ENCODE results near the gene CXCL12. TPM values are rescaled to one million over a fixed set of nuclear protein-coding genes. Genes with fewer than 3 reads are reported as not detected.

CXCL12 gene
- total RNA-seq, 2 donors from 2014 or later = 17.5 to 56.2 TPM

GRCh38 chr10:44379907-44380306 lies 5.0 kb downstream of the CXCL12 start:
- H3K4me1 ChIP-seq = no peaks in the 10 kb centered on the region
- intact Hi-C loops (cut with DNase I) = loop anchor here (10.0 kb wide), 1 partner anchor 455 kb away; no protein-coding TSS in a partner anchor
- peaks cover 9% of the 10 kb centered on the region for H3K27me3 ChIP-seq
- TF ChIP-seq CTCF (IDR thresholded peaks at IDR 0.05) = no peak
- H3K4me3 ChIP-seq = no peak overlapping the region
- H3K9me3 ChIP-seq = no peaks in the 10 kb centered on the region
- no peak for DNase-seq
- H3K36me3 ChIP-seq = no peaks in the 10 kb centered on the region
- H3K27ac ChIP-seq = no peak overlapping the region
- H3K9ac ChIP-seq (ENCODE audit: low read depth in 2 of 2, low read length in 2 of 2) = no peak overlapping the region

GRCh38 chr10:44378626-44379025 lies 6.3 kb downstream of the CXCL12 start:
- no peak overlapping the region for H3K4me3 ChIP-seq
- no peaks in the 10 kb centered on the region for H3K9me3 ChIP-seq
- no peak overlapping the region for H3K27ac ChIP-seq
- intact Hi-C loops (cut with DNase I) = no loop called here
- H3K4me1 ChIP-seq = no peaks in the 10 kb centered on the region
- no peak overlapping the region for H3K9ac ChIP-seq (ENCODE audit: low read depth in 2 of 2, low read length in 2 of 2)
- no peak for DNase-seq
- no peaks in the 10 kb centered on the region for H3K27me3 ChIP-seq
- H3K36me3 ChIP-seq = no peaks in the 10 kb centered on the region
- no peak for TF ChIP-seq CTCF (IDR thresholded peaks at IDR 0.05)

- intact Hi-C loops (cut with DNase I) = no loop called here
- Histone ChIP-seq H3K27ac (no peak overlapping the region), H3K9me3 (no peaks in the 10 kb centered on the region), H3K36me3 (no peaks in the 10 kb centered on the region), H3K4me1 (no peaks in the 10 kb centered on the region), H3K4me3 (no peak overlapping the region), H3K27me3 (no peaks in the 10 kb centered on the region), H3K9ac (ENCODE audit: low read depth in 2 of 2, low read length in 2 of 2) (no peak overlapping the region)
- no peak for DNase-seq
- TF ChIP-seq CTCF (IDR thresholded peaks at IDR 0.05) = no peak
Measured at GRCh38 chr10:44377651-44378310, 7.1 kb downstream of the CXCL12 start.

GRCh38 chr10:44376472-44377099 lies 8.3 kb downstream of the CXCL12 start:
- no peak for TF ChIP-seq CTCF (IDR thresholded peaks at IDR 0.05)
- H3K27me3 ChIP-seq = no peaks in the 10 kb centered on the region
- H3K9ac ChIP-seq (ENCODE audit: low read depth in 2 of 2, low read length in 2 of 2) = peak overlapping the region in 1 of 2 donors; percentile 43
- H3K36me3 ChIP-seq = no peaks in the 10 kb centered on the region
- DNase-seq = no peak
- no peaks in the 10 kb centered on the region for H3K4me1 ChIP-seq
- intact Hi-C loops (cut with DNase I) = no loop called here
- H3K27ac ChIP-seq = no peak overlapping the region
- no peaks in the 10 kb centered on the region for H3K9me3 ChIP-seq
- H3K4me3 ChIP-seq = no peak overlapping the region

GRCh38 chr10:44374155-44374554 lies 10.7 kb downstream of the CXCL12 start:
- Histone ChIP-seq H3K27me3 (no peaks in the 10 kb centered on the region), H3K27ac (no peak overlapping the region), H3K36me3 (no peaks in the 10 kb centered on the region), H3K4me3 (no peak overlapping the region), H3K9me3 (no peaks in the 10 kb centered on the region), H3K9ac (ENCODE audit: low read depth in 2 of 2, low read length in 2 of 2) (no peak overlapping the region), H3K4me1 (no peaks in the 10 kb centered on the region)
- intact Hi-C loops (cut with DNase I) = no loop called here
- DNase-seq = no peak
- no peak for TF ChIP-seq CTCF (IDR thresholded peaks at IDR 0.05)
